ENCODE results near the gene NAT10.

The NAT10 gene

DNA sequence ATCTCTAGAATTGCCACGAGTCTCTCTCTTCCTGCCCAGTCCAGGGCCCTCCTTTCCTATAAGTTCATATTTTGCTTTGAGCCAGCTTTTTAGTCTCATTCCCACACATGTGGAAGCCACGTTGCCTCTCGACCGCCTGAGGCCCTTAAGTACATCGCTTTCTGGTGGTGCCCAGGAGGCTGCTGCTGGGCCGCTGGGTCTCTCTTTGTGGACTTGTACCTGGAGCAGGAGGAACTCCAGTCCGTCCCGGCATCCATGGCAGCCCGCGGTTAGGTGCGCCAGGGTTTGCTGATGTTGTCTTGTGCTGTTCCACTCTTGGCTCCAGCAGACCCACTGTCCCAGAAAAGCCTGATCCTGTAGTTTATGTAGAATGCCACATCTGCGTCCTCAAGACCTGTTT lies 41.0 kb downstream of the NAT10 start:
- ATAC-seq (replicated peaks; ENCODE audit: extremely low read depth, poor library complexity, severe bottlenecking), result no peak
- no peaks in the 10 kb centered on the region for H3K27me3 Mint-ChIP-seq
- peaks cover 44% of the 10 kb centered on the region for H3K36me3 Mint-ChIP-seq (ENCODE audit: insufficient read depth)

GRCh38 chr11:34146866-34147265 lies 41.4 kb downstream of the NAT10 start:
- Mint-ChIP-seq H3K9me3 (no peaks in the 10 kb centered on the region), H3K4me1 (peaks cover 2% of the 10 kb centered on the region), H3K27ac (ENCODE audit: low read depth) (no peak overlapping the region), H3K27me3 (no peaks in the 10 kb centered on the region), H3K4me3 (no peak overlapping the region), H3K36me3 (ENCODE audit: insufficient read depth) (peaks cover 40% of the 10 kb centered on the region)
- ATAC-seq (replicated peaks; ENCODE audit: extremely low read depth, poor library complexity, severe bottlenecking) (no peak), DNase-seq (ENCODE audit: low spot score in 2 of 2) (no peak)

More for the DNA sequence above, 41.0 kb downstream of the NAT10 start:
- no peak overlapping the region for H3K4me3 Mint-ChIP-seq
- no peak for DNase-seq (ENCODE audit: low spot score in 2 of 2)
- no peaks in the 10 kb centered on the region for H3K9me3 Mint-ChIP-seq
- no peaks in the 10 kb centered on the region for H3K4me1 Mint-ChIP-seq
- H3K27ac Mint-ChIP-seq (ENCODE audit: low read depth), result no peak overlapping the region

GRCh38 chr11:34147581-34147980 lies 42.2 kb downstream of the NAT10 start:
- Mint-ChIP-seq H3K27me3 (no peaks in the 10 kb centered on the region), H3K4me1 (peaks cover 4% of the 10 kb centered on the region)

GRCh38 chr11:34148504-34149165 lies 43.2 kb downstream of the NAT10 start:
- Mint-ChIP-seq H3K27me3 (no peaks in the 10 kb centered on the region), H3K36me3 (ENCODE audit: insufficient read depth) (peaks cover 26% of the 10 kb centered on the region), H3K9me3 (no peaks in the 10 kb centered on the region), H3K4me1 (peaks cover 9% of the 10 kb centered on the region), H3K4me3 (no peak overlapping the region), H3K27ac (ENCODE audit: low read depth) (no peak overlapping the region)
- DNase-seq (ENCODE audit: low spot score in 2 of 2) (no peak), ATAC-seq (replicated peaks; ENCODE audit: extremely low read depth, poor library complexity, severe bottlenecking) (no peak)

More at GRCh38 chr11:34147581-34147980, 42.2 kb downstream of the NAT10 start:
- Mint-ChIP-seq H3K27ac (ENCODE audit: low read depth) (no peak overlapping the region), H3K36me3 (ENCODE audit: insufficient read depth) (peaks cover 33% of the 10 kb centered on the region), H3K9me3 (no peaks in the 10 kb centered on the region), H3K4me3 (no peak overlapping the region)
- ATAC-seq (replicated peaks; ENCODE audit: extremely low read depth, poor library complexity, severe bottlenecking) (no peak), DNase-seq (ENCODE audit: low spot score in 2 of 2) (no peak)

DNA sequence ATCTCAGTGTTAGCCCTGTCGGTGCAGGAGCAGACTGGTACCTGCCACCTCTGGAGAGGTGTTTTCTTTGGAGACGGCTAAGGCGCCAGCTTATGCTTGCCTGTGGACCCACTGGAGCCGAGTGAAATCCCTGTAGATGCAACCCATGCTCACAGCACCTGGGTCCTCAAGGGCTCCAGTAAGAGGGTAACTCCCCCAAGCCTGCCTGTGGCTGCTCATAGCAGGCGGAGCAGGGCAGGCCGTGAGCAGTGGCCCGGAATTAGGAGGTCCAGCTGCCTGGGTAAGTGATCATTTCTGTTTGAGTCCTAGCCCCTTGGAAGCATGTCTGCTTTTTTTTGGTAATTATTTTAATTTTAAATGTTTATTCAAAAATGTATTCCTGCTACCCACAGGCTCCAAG lies 43.8 kb downstream of the NAT10 start:
- Mint-ChIP-seq H3K9me3 (no peaks in the 10 kb centered on the region), H3K27me3 (no peaks in the 10 kb centered on the region), H3K27ac (ENCODE audit: low read depth) (no peak overlapping the region), H3K4me1 (peaks cover 9% of the 10 kb centered on the region), H3K36me3 (ENCODE audit: insufficient read depth) (peaks cover 25% of the 10 kb centered on the region), H3K4me3 (no peak overlapping the region)
- DNase-seq (ENCODE audit: low spot score in 2 of 2), result no peak
- no peak for ATAC-seq (replicated peaks; ENCODE audit: extremely low read depth, poor library complexity, severe bottlenecking)

DNA sequence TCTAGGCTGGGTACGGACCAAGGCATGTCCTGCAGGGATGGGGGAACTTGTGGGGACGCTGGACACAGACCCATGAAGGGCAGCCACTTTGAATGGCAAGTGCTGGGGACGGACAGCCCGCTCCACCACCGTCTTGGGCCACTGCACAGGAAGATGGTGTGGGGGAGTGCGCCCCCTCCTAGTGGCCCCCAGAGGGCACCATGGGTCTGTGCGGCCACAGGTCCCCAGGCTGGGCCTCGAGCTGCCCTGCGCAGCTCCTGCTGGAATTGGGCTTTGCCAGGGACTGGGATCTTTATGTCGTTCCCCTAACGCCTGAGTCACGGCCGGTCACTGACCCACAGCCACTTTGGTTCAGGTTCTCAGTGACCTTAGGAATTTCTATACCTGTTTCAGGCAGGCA lies 44.4 kb downstream of the NAT10 start:
- H3K4me1 Mint-ChIP-seq, result peaks cover 9% of the 10 kb centered on the region
- ATAC-seq (replicated peaks; ENCODE audit: extremely low read depth, poor library complexity, severe bottlenecking), result no peak
- no peak for DNase-seq (ENCODE audit: low spot score in 2 of 2)
- H3K27me3 Mint-ChIP-seq, result no peaks in the 10 kb centered on the region
- H3K36me3 Mint-ChIP-seq (ENCODE audit: insufficient read depth), result peaks cover 21% of the 10 kb centered on the region
- no peak overlapping the region for H3K27ac Mint-ChIP-seq (ENCODE audit: low read depth)
- H3K9me3 Mint-ChIP-seq, result no peaks in the 10 kb centered on the region
- no peak overlapping the region for H3K4me3 Mint-ChIP-seq

- no peak for DNase-seq (ENCODE audit: low spot score in 2 of 2)
- H3K36me3 Mint-ChIP-seq (ENCODE audit: insufficient read depth), result peaks cover 15% of the 10 kb centered on the region
These were observed 45.2 kb downstream of the NAT10 start for GRCh38 chr11:34150494-34151151.

DNA sequence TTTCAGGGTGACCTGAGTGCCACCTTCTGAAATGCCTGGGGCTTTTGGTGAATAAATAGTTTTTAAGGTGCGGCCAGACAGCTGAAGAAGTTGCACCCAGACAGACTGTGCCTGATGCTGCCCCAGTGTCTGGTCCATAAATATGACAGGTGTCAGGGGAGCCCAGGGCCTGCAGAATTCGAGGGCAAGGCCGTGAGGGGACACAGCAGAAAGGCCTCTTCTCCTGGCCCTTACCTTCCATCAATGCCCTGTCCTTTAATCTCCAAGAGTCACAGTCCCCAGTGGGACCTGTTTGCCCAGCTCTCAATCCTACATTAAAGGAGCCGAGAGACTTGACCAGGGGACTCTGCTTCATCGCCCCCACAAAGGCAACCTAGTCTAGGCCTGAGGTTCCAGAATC lies 45.7 kb downstream of the NAT10 start:
- H3K36me3 Mint-ChIP-seq (ENCODE audit: insufficient read depth), result peaks cover 9% of the 10 kb centered on the region
- DNase-seq (ENCODE audit: low spot score in 2 of 2) (no peak), ATAC-seq (replicated peaks; ENCODE audit: extremely low read depth, poor library complexity, severe bottlenecking) (no peak)
- H3K27me3 Mint-ChIP-seq, result no peaks in the 10 kb centered on the region
- no peak overlapping the region for H3K4me3 Mint-ChIP-seq
- no peak overlapping the region for H3K27ac Mint-ChIP-seq (ENCODE audit: low read depth)
- H3K9me3 Mint-ChIP-seq, result no peaks in the 10 kb centered on the region
- peaks cover 9% of the 10 kb centered on the region for H3K4me1 Mint-ChIP-seq

More at GRCh38 chr11:34150494-34151151, 45.2 kb downstream of the NAT10 start:
- Mint-ChIP-seq H3K27ac (ENCODE audit: low read depth) (no peak overlapping the region), H3K9me3 (no peaks in the 10 kb centered on the region), H3K4me1 (peaks cover 9% of the 10 kb centered on the region), H3K27me3 (no peaks in the 10 kb centered on the region), H3K4me3 (no peak overlapping the region)
- ATAC-seq (replicated peaks; ENCODE audit: extremely low read depth, poor library complexity, severe bottlenecking), result no peak

DNA sequence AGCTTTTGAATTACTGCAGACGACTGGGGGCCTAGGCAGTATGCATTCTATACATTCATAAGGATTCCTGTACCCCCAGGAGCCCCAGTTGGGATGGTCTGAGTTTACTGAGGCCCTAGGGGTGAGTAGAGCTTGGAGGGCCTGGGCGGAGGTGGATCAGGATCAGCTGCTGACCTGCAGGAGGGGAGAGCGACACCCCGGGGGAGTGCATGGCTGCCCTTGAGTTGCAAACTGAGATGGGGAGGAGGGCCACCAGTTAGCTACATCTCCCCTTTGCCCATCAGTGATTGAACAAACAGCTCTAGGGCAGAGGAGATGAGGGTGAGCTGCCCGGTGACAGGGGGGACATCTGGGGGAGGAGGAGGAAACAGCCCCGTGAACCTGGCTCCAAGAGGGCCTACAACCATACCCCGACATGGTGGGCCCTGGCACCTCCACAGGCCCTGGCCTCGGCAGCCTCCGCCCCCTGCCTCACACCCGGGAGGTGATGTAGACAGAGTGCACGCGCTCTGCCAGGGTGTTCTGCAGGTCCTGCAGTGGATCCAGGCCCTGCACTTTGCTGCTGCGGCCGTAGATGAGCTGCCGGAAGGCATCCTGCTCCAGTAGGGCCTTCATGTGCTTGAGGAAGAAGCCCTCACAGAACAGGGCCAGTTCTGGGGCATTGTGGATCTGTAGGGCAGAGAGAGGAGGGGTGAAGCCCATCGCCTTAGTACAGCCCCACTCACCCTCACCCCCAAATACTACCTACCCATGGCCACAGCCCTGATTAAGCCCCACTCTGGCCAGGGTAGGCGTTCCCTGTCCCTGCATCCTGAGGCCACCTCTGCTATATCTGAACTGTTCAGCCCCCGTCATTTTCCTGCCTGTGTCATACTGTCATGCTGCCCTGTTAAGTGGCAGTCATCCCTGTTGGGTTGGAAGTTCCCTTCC lies 46.8 kb downstream of the NAT10 start:
- Mint-ChIP-seq H3K27me3 (no peaks in the 10 kb centered on the region), H3K4me1 (peaks cover 9% of the 10 kb centered on the region), H3K4me3 (no peak overlapping the region), H3K9me3 (no peaks in the 10 kb centered on the region), H3K27ac (ENCODE audit: low read depth) (peak overlapping the region; percentile 27), H3K36me3 (ENCODE audit: insufficient read depth) (peaks cover 3% of the 10 kb centered on the region)
- DNase-seq (ENCODE audit: low spot score in 2 of 2), result no peak
- no peak for ATAC-seq (replicated peaks; ENCODE audit: extremely low read depth, poor library complexity, severe bottlenecking)

- Mint-ChIP-seq H3K27me3 (no peaks in the 10 kb centered on the region), H3K9me3 (no peaks in the 10 kb centered on the region), H3K36me3 (ENCODE audit: insufficient read depth) (no peaks in the 10 kb centered on the region), H3K4me1 (peaks cover 9% of the 10 kb centered on the region), H3K4me3 (no peak overlapping the region), H3K27ac (ENCODE audit: low read depth) (no peak overlapping the region)
- no peak for DNase-seq (ENCODE audit: low spot score in 2 of 2)
- ATAC-seq (replicated peaks; ENCODE audit: extremely low read depth, poor library complexity, severe bottlenecking), result peak; percentile 25
These were observed 48.8 kb downstream of the NAT10 start for GRCh38 chr11:34154059-34154875.

DNA sequence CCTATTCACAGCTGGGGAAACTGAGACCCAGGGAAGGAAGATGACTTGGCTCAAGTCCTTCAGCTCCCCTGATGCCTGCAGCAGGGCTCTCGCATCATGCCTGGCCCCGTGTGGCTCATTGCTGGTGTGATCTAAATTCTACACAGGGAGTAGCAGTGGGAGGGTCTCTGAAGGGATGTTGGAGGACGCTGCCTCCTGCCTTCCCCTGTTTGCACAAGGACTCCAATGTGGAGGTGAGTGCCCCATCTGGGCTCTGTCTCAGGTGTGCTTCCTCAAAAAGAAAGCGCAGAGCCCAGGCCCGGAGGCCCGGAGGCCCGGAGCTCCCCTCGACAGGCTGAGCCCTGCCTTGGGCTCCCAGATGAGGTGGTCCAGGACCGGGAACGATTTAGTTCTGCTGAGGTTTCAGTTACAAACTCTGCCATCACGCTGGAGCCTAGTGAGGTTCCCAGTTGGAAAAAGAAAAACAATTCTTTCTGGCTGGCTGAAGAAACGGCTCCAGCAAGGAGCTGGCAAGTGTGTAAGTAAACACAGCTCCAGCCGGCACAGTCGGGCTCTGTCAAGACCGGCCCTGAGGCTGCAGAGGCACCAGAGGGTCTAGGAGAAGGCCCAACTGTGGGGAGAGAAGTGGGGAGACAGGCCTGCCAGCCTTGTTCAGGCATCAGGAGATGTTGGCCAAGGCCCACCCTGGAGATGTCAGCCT lies 49.8 kb downstream of the NAT10 start:
- H3K36me3 Mint-ChIP-seq (ENCODE audit: insufficient read depth), result no peaks in the 10 kb centered on the region
- H3K27ac Mint-ChIP-seq (ENCODE audit: low read depth), result no peak overlapping the region
- DNase-seq (ENCODE audit: low spot score in 2 of 2), result no peak
- no peaks in the 10 kb centered on the region for H3K9me3 Mint-ChIP-seq
- peaks cover 9% of the 10 kb centered on the region for H3K4me1 Mint-ChIP-seq
- H3K27me3 Mint-ChIP-seq, result no peaks in the 10 kb centered on the region
- H3K4me3 Mint-ChIP-seq, result no peak overlapping the region
- ATAC-seq (replicated peaks; ENCODE audit: extremely low read depth, poor library complexity, severe bottlenecking), result no peak

DNA sequence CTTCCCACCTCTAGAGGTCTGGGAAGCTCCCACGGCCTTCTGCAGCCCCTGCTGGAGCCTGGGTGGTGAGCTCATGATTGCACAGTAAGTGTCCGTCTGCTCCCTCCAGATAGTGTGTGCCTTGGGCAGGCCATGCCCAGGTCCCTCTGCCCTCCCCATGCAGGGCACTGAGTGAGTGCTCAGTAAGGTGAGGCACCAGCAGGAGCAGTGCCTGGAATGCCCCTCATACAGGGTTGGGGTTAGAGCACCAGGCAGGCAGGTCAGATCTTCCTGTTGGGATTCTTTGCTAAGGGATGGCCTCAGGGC lies 50.3 kb downstream of the NAT10 start:
- Mint-ChIP-seq H3K27ac (ENCODE audit: low read depth) (no peak overlapping the region), H3K4me3 (no peak overlapping the region), H3K9me3 (no peaks in the 10 kb centered on the region), H3K27me3 (no peaks in the 10 kb centered on the region), H3K4me1 (peaks cover 9% of the 10 kb centered on the region), H3K36me3 (ENCODE audit: insufficient read depth) (no peaks in the 10 kb centered on the region)
- DNase-seq (ENCODE audit: low spot score in 2 of 2) (no peak), ATAC-seq (replicated peaks; ENCODE audit: extremely low read depth, poor library complexity, severe bottlenecking) (no peak)

Data from central memory CD8-positive, alpha-beta T cell (primary cell).